GM19238 (cell line): Measurements from ENCODE around the gene IAPP.
"Not testable (repeated sequence)": the region's sequence is repeated elsewhere in the genome, so short reads cannot be mapped to it uniquely, and the experiment has no call there.

Experiments
- DNase-seq: peaks from one replicate; pipeline ENCODE4 v3.0.0; 2011; ENCODE audit warnings: low spot score; ENCODE audit not compliant: insufficient read length

Gene IAPP

DNA sequence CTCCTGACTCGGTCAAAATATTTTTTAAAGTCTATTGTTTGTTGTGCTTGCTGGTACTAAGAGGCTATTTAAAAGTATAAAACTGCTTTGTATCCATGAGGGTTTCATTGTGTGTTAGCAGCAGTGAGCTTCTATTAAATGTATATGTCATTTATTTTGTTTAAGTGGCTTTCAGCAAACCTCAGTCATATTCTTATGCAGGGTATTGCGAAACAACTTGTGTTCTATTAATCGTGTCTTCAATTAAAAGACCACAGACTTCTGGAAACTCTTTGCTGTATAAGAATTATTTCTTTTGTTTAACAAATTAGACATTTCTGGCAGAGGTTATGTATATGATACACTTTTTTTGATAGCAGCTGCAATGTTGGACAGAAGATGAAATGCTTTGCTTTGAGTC is 6.5 kb downstream of the IAPP start:
- DNase-seq, result no peak

DNA sequence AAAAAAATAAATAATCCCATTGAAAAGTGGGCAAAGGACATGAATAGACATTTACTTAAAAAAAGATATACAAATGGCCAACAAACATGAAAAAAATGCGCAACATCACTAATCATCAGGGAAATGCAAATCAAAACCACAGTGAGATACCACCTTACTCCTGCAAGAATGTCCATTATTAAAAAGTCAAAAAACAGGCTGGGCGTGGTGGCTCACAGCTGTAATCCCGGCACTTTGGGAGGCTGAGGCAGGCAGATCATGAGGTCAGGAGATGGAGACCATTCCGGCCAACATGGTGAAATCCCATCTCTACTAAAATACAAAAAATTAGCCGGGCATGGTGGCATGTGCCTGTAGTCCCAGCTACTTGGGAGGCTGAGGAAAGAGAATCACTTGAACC is 8.6 kb downstream of the IAPP start:
- not testable (repeated sequence) for DNase-seq

DNA sequence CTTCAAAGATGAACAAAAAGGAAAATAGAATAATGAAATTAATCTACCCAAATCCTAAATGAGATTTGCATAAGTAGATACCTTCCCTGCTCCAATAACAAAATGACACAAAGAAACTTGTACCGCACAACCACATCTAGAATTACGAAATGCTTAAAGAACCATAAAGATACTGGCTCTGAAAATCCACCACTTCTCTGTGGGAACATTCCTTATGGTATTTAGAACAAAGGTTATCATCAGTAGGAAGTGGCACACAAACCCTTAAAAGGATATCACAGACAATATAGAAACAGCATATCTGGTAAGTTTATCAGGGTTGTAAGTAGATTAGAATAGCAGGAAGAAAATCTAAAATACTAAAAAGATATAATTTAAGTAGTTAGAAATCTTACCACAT is 11.6 kb downstream of the IAPP start:
- DNase-seq, result no peak

DNA sequence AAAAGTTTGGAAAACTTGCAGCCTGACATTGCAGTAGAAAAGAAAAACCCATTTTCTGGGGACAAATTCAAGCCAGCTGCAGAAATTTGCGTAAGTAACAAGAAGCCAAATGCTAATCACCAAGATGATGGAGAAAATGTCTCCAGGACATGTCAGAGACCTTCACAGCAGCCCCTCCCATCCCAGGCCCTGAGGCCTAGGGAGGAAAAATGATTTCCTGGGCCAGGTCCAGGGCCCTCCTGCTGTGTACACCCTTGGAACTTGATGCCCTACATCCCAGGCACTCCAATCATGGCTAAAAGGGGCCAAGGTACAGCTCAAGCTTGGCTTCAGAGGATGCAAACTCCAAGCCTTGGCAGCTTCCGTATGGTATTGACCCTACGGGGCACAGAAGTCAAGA is 14.5 kb downstream of the IAPP start:
- no peak for DNase-seq

DNA sequence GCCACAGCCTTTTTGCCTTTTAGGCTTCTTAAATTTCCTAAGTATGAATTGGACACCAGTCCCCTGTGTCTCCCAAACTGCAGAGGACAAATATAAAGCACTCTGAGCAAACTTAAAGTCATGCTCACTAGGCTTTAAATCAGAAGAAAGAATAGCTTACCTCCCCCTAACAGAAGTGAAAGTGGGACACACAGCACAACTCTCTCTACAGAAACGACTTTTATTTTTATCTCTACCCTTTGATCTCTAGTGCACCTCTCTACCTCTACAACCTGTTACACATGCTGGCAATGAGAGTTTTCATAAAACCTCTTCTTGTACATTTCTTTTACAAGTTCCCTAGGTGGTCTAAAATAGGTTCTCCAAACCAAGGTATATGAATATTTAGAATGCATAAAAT is 19.7 kb downstream of the IAPP start:
- DNase-seq, result no peak

DNA sequence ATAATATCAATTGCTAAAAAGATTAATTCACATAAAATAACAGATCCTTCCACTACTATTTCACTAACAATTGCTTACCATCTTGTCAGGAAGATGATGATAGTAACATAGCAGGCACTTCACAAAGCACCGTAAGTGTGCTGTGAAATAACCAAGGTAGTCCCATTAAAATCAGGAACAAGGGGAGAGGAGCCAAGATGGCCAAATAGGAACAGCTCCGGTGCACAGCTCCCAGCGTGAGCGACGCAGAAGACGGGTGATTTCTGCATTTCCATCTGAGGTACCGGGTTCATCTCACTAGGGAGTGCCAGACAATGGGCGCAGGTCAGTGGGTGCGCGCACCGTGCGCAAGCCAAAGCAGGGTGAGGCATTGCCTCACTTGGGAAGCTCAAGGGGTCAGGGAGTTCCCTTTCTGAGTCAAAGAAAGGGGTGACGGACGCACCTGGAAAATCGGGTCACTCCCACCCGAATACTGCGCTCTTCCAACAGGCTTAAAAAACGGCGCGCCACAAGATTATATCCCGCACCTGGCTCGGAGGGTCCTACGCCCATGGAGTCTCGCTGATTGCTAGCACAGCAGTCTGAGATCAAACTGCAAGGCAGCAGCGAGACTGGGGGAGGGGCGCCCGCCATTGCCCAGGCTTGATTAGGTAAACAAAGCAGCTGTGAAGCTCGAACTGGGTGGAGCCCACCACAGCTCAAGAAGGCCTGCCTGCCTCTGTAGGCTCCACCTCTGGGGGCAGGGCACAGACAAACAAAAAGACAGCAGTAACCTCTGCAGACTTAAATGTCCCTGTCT is 22.3 kb downstream of the IAPP start:
- DNase-seq, result not testable (repeated sequence)

DNA sequence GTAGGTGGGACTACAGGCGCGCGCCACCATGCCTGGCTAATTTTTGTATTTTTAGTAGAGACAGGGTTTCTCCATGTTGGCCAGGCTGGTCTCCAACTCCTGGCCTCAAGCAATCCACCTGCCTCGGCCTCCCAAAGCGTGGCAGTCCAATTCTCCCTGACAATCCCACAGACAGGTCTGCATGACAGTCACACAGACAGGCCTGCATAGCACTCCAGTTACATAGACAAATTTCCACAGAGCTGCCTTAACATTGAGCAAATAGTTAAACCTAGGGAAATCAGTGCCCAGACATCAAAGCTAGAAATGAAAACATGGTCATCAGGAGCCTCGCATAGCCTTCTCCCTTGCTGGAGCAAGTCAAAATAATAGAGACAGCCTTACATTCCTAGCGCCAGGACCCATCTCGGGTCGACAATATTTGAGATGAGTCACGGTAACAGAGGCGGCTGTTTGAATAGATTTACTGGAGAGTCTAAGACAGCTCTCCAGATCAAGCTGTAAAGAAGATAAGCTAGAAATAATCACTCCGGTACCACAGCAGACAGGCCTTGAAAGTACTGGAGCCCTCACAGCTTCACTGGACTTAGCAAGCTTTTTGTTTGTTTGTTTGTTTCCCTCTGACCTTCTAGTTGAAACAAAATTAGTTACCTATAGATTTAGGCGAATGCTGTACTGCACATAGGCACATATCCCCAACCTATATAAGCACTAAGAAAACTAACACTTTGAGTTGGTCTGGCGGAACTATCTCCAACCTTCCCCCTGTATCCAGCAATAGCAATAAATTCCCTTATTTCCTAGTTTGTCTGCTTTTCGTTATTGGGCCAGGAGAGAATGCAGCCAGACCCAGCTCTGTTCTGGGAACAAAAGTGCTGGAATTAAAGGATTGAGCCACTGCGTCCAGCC is 40.9 kb downstream of the IAPP start:
- no peak for DNase-seq

DNA sequence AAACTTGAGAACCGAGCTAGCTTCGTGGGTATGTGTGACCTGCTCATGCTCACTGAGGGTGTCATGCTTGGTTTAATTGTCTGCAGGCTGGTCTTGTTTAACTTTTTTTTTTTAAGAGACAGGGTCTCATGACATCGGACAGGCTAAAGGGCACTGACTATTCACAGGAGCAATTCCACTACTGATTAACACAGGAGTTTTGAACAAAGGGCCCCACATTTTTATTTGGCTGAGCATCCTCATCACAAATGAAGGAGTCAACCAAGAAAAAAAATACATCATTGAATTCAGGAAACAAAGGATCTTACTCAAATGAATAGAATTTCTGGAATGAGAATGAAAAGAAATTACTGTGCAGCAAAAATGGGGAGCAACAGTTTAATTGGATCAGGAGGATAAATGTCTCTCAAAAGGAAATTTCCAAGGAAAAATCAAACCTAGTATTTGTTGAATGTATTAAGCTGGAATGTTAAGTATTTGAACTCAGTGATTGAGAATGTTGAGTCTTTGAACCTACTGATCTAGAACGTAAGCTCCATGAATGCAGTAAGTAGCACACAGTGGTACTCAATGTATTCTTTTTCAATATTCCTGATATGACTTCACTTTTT is 43.9 kb downstream of the IAPP start:
- DNase-seq, result no peak

DNA sequence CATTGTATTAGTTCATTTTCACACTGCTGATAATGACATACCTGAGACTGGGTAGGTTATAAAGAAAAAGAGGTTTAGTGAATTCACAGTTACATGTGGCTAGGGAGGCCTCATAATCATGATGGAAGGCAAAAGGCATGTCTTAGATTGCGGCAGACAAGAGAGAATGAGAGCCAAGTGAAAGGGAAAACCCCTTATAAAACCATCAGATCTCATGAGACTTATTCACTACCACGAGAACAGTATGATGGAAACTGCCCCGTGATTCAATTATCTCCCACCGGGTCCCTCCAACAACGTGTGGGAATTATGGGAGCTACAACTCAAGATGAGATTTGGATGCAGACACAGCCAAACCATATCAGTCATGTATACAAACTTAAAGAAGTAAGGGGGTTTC is 45.7 kb downstream of the IAPP start:
- not testable (repeated sequence) for DNase-seq

DNA sequence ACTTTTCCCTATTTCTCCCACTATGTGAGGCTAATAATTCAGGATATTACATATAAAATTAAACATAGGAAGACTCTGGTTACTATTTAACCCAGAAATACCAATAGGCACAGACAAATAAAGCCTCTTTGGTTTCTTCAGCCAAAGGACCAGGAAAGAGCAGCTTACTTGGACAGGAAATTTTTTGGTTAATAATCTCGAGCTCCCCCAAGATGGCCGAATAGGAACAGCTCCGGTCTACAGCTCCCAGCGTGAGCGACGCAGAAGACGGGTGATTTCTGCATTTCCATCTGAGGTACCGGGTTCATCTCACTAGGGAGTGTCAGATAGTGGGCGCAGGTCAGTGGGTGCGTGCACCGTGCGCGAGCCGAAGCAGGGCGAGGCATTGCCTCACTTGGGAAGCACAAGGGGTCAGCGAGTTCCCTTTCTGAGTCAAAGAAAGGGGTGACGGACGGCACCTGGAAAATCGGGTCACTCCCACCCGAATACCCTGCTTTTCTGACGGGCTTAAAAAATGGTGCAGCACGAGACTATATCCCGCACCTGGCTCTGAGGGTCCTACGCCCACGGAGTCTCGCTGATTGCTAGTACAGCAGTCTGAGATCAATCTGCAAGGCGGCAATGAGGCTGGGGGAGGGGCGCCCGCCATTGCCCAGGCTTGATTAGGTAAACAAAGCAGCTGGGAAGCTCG is 46.5 kb downstream of the IAPP start:
- DNase-seq, result not testable (repeated sequence)

DNA sequence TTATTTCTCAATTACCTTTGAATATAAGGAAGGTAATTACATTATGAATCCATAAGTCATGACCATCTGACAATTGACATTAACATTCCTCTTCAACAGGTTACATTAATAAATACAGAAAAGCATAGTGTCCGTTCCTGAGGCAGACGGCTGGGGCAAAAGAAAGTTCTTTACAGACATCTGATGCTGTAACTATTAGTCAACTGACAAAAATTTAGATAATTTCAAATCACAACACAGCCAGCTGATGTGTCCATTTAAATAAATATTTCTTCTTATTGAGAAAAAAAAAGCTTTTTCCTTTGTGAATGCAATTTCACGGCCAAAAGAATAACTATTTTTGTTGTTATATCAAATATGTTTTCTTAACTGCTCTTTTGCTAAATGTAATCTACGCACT is 55.5 kb downstream of the IAPP start:
- no peak for DNase-seq
